HepG2 (cell line): ENCODE results near the gene STX2. TPM values are rescaled to one million over a fixed set of nuclear protein-coding genes. Genes with fewer than 3 reads are reported as not detected.

Experiments
- ATAC-seq: fragments of 200-7000 bp; cut with Tn5 transposase; 3 replicates; pipeline ENCODE4 v1.9.1; 2020; ENCODE audit warnings: mild to moderate bottlenecking, moderate library complexity
- BruUV-seq: library from RNA; stranded (reverse); fragments of 400-500 nt; replicated peaks from 2 replicates; lab custom pipeline; 2021; lab: Mats Ljungman, UMichigan
- CTCF ChIA-PET: fragments of 300-600 bp; formaldehyde crosslinking; extraction: SDS; loops from one replicate; lab custom pipeline; 2021; ENCODE audit warnings: low total read pairs, inconsistent platforms, low intra/inter-chr PET ratio; lab: Yijun Ruan, JAX
- POLR2A ChIA-PET: fragments of 350-600 bp; sonication (Branson Sonifier 250); formaldehyde crosslinking; loops from one replicate; lab custom pipeline; 2020; ENCODE audit warnings: antibody characterized with exemption, inconsistent platforms; lab: Yijun Ruan, JAX
- DNase-seq: peaks from one replicate; pipeline ENCODE4 v3.0.0-alpha.2; 2015; ENCODE audit warnings: low spot score
- FAIRE-seq: peaks from 3 replicates; lab custom pipeline; 2011; peaks lifted over from hg19 to GRCh38; lab: Jason Lieb, UNC
- H2AFZ ChIP-seq: one replicate; pipeline ENCODE4 v1.6.1; 2011; ENCODE audit warnings: low read length, inconsistent platforms
- H3K27ac ChIP-seq: fragments of 300-600 bp; 3 replicates; pipeline ENCODE4 v1.8.0; 2011; ENCODE audit warnings: mixed run types, mild to moderate bottlenecking, mixed read lengths, low read length, inconsistent platforms; ENCODE audit not compliant: insufficient read depth; ENCODE audit errors: extremely low read length
- H3K27me3 ChIP-seq, 2 experiments: fragments of 200-600 bp in 1 of 2; 2 replicates in 1 of 2; 3 replicates in 1 of 2; pipeline versions ENCODE4 v1.6.0 to v1.8.0; 2011; ENCODE audit warnings: low read length in 2 of 2, mild to moderate bottlenecking in 2 of 2, moderate library complexity in 2 of 2, inconsistent platforms in 1 of 2; ENCODE audit not compliant: insufficient read depth in 2 of 2, control insufficient read depth in 1 of 2
- H3K36me3 ChIP-seq, 2 experiments: fragments of 200-600 bp in 1 of 2; replicated peaks in 1 of 2; 2 replicates in 1 of 2; 3 replicates in 1 of 2; pipeline versions ENCODE4 v1.5.1 to v1.8.0; 2011; ENCODE audit warnings: low read length in 2 of 2, inconsistent platforms in 1 of 2; ENCODE audit not compliant: insufficient read depth in 2 of 2, control insufficient read depth in 1 of 2
- H3K4me1 ChIP-seq: 2 replicates; pipeline ENCODE4 v1.5.1; 2012; ENCODE audit warnings: low read length, inconsistent platforms; ENCODE audit not compliant: insufficient read depth
- H3K4me2 ChIP-seq: 2 replicates; pipeline ENCODE4 v1.6.0; 2011; ENCODE audit warnings: low read depth, low read length, inconsistent platforms
- H3K4me3 ChIP-seq, 3 experiments: fragments of 200-600 bp in 1 of 3; sonication (generic), shearing (Covaris generic) in 1 of 3; replicated peaks in 1 of 3; 2 replicates each; pipeline ENCODE4 v1.5.1; 2011 to 2016; ENCODE audit warnings: low read length in 3 of 3, inconsistent platforms in 2 of 3, low read depth in 2 of 3, mild to moderate bottlenecking in 2 of 3, control low read depth in 1 of 3, mixed read lengths in 1 of 3; ENCODE audit not compliant: insufficient read depth in 1 of 3
- H3K79me2 ChIP-seq: one replicate; pipeline ENCODE4 v1.6.1; 2011; ENCODE audit warnings: low read length, inconsistent platforms; ENCODE audit not compliant: insufficient read depth
- H3K9ac ChIP-seq: 2 replicates; pipeline ENCODE4 v1.6.0; 2011; ENCODE audit warnings: mild to moderate bottlenecking, low read depth, low read length, inconsistent platforms; ENCODE audit not compliant: insufficient read depth
- H3K9me3 ChIP-seq: 2 replicates; pipeline ENCODE4 v1.5.1; 2012; ENCODE audit warnings: mild to moderate bottlenecking, low read length
- H4K20me1 ChIP-seq: 2 replicates; pipeline ENCODE4 v1.6.0; 2011; ENCODE audit warnings: inconsistent platforms, mild to moderate bottlenecking, low read length, moderate library complexity; ENCODE audit not compliant: insufficient read depth
- CENPBD1 ChIP-seq: sonication (generic); formaldehyde crosslinking; IDR thresholded peaks from 2 replicates; pipeline ENCODE4 v1.8.0; 2022; ENCODE audit warnings: missing genetic modification reagents, low read depth, mild to moderate bottlenecking, borderline replicate concordance
- HBP1 ChIP-seq: IDR thresholded peaks from 2 replicates; pipeline ENCODE4 v1.6.1; 2016; ENCODE audit warnings: low read depth, control low read depth
- HMGXB4 ChIP-seq, 2 experiments: sonication (generic) in 1 of 2; formaldehyde crosslinking in 1 of 2; IDR thresholded peaks; 2 replicates each; pipeline versions ENCODE4 v1.4.0 to v1.6.1; 2018 to 2020; ENCODE audit warnings: missing genetic modification reagents in 2 of 2, borderline replicate concordance in 1 of 2, low read depth in 1 of 2, mild to moderate bottlenecking in 1 of 2, missing biosample characterization in 1 of 2
- KDM5A ChIP-seq: fragments of 200-600 bp; sonication (generic); IDR thresholded peaks from 2 replicates; pipeline ENCODE4 v1.7.0; 2018; ENCODE audit warnings: antibody characterized with exemption, mild to moderate bottlenecking, low read length, borderline replicate concordance
- MYC ChIP-seq: sonication (generic); formaldehyde crosslinking; IDR thresholded peaks from 2 replicates; pipeline ENCODE4 v1.9.0; 2021; ENCODE audit warnings: missing genetic modification reagents, borderline replicate concordance
- SRSF1 ChIP-seq: fragments of 200-400 bp; formaldehyde crosslinking; optimal IDR thresholded peaks from 2 replicates; pipeline ENCODE3; 2017; ENCODE audit warnings: mild to moderate bottlenecking, low read depth, low read length, moderate library complexity
- ZBTB10 ChIP-seq: sonication (generic); formaldehyde crosslinking; IDR thresholded peaks from 2 replicates; pipeline ENCODE4 v1.4.0; 2020; ENCODE audit warnings: missing genetic modification reagents, borderline replicate concordance
- ZNF564 ChIP-seq: sonication (generic); formaldehyde crosslinking; IDR thresholded peaks from 2 replicates; pipeline ENCODE4 v1.8.1; 2023; ENCODE audit warnings: mild to moderate bottlenecking, missing genetic modification reagents
- WGBS: methylation state at CpG from one replicate; pipeline ENCODE4 v1.1.6; 2017; ENCODE audit warnings: low lambda C conversion rate; 5-methylcytosine and 5-hydroxymethylcytosine counted together
- in situ Hi-C: cut with HindIII; loops from 2 replicates; pipeline ENCODE4 v1.10.0; 2017; ENCODE audit warnings: low pct_unique_long_range_greater_than_20kb; ENCODE audit not compliant: extremely low pct_ligation_motif_present
- intact Hi-C: fragments of 100-400 bp; cut with micrococcal nuclease; formaldehyde crosslinking; loops from one replicate; pipeline ENCODE4 v1.10.0; 2022; ENCODE audit not compliant: unreplicated experiment
- polyA plus RNA-seq, 8 experiments: library from polyadenylated mRNA; depleted of rRNA in 3 of 8; stranded (reverse) in 7 of 8; unstranded in 1 of 8; fragments of >200 nt; fragmentation: Illumina TruSeq in 4 of 8; extraction: Trizol in 4 of 8; gene quantifications; 2 replicates each; pipeline versions ENCODE4 v1.2.1 to v1.2.3, GENCODE V29; 2011 to 2016; ENCODE audit warnings: low read depth in 4 of 8, missing spikeins in 1 of 8, mixed read lengths in 1 of 8; ENCODE audit not compliant: insufficient read depth in 1 of 8
- total RNA-seq, 5 experiments: library from RNA; depleted of rRNA; stranded (reverse); fragments of >200 nt; fragmentation: Illumina TruSeq; extraction: Trizol; gene quantifications; 2 replicates each; pipeline ENCODE4 v1.2.3, GENCODE V29; 2016; ENCODE audit warnings: low read depth in 1 of 5

STX2 gene
- total and polyA plus RNA-seq, 2 of the 13 experiments (the other 11 are each of a cell fraction or from before 2014, with no cell fraction given): 13.4 to 25.1 TPM

GRCh38 chr12:130805635-130806034 lies 33.4 kb downstream of the STX2 start:
- Histone ChIP-seq H4K20me1 (no peaks in the 10 kb centered on the region), H3K9me3 (no peaks in the 10 kb centered on the region), H3K27ac (no peak overlapping the region), H2AFZ (no peak overlapping the region), H3K79me2 (no peaks in the 10 kb centered on the region), H3K4me1 (peaks cover 6% of the 10 kb centered on the region), H3K9ac (no peak overlapping the region), H3K36me3 (peaks cover 11 to 53% of the 10 kb centered on the region in 2 experiments), H3K4me3 (no peak overlapping the region), H3K27me3 (no peaks in the 10 kb centered on the region), H3K4me2 (no peak overlapping the region)
- DNase-seq (no peak), FAIRE-seq (no peak), ATAC-seq (no peak)
- BruUV-seq: no TSS peak
- intact Hi-C loops: no loop called here
- WGBS: 94% methylated on average over 5 of the region's 5 CpGs
- in situ Hi-C loops: no loop called here
- CTCF ChIA-PET: no interaction called here
- POLR2A ChIA-PET: no interaction called here
- TF ChIP-seq KDM5A: no peak
- no peak for TF ChIP-seq MYC (CRISPR knock-in tag)
- TF ChIP-seq CENPBD1 (CRISPR knock-in tag): no peak
- no peak for TF ChIP-seq HMGXB4 (CRISPR knock-in tag; IDR thresholded peaks at IDR 0.05; ENCODE audit: borderline replicate concordance in 1 of 2, low read depth in 1 of 2)
- no peak for TF ChIP-seq ZNF564
- TF ChIP-seq ZBTB10: no peak
- no peak for TF ChIP-seq SRSF1
- TF ChIP-seq HBP1: no peak
